ENCODE results near the gene PTPRM.

Gene PTPRM

DNA sequence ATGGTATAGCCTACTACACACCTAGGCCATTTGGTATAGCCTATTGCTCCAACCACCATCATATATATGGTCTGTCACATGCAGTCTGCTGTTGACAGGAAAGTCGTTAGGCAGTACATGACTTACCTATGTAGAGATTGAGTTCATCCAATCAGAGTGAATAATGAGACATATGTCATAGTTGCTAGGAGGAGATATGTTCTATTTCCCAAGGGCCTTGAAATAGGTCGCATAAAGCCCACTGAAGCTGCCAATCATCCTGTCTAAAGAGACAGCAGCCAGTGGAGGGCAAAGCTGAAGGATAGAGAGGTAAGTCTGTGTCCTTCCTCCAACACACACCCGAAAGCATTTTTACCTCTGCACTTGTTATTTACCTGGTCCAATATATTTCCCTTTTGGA lies 263.4 kb downstream of the PTPRM start:
- Histone ChIP-seq H3K4me3 (no peak overlapping the region), H3K36me3 (replicated peaks) (no peaks in the 10 kb centered on the region), H3K4me1 (no peaks in the 10 kb centered on the region), H3K27me3 (ENCODE audit: low read depth) (no peaks in the 10 kb centered on the region), H3K9me3 (no peaks in the 10 kb centered on the region)
- no peak for DNase-seq (ENCODE audit: low spot score in 2 of 2)
- in situ Hi-C loops (cut with MboI; ENCODE audit: low sequenced_read_pairs) = no loop called here

DNA sequence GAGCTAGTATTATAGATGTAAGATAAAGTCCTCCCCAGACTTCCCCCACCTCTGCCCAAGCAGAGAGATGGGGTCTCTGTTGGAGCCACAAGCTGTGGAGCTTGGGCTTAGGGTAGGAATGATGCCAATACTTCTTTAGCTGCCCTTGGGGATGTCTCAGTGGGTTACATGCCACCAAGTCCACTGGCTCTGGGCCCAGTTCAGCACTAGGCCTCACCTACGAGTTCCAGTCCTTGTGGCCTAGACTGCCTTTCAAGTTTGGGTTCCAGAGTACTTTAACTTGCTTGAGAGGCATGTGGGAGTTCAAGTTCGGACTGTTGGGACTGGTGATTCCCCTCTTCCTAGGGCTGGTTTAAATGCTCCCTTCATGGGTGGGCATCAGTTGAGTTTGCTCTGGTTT lies 272.4 kb downstream of the PTPRM start:
- Histone ChIP-seq H3K36me3 (replicated peaks) (no peaks in the 10 kb centered on the region), H3K9me3 (no peaks in the 10 kb centered on the region), H3K27me3 (ENCODE audit: low read depth) (no peaks in the 10 kb centered on the region), H3K4me3 (no peak overlapping the region), H3K4me1 (no peaks in the 10 kb centered on the region)
- no peak for DNase-seq (ENCODE audit: low spot score in 2 of 2)
- in situ Hi-C loops (cut with MboI; ENCODE audit: low sequenced_read_pairs) = no loop called here

- no peaks in the 10 kb centered on the region for H3K4me1 ChIP-seq
- no peaks in the 10 kb centered on the region for H3K9me3 ChIP-seq
- no peak for DNase-seq (ENCODE audit: low spot score in 2 of 2)
- H3K27me3 ChIP-seq (ENCODE audit: low read depth) = no peaks in the 10 kb centered on the region
- in situ Hi-C loops (cut with MboI; ENCODE audit: low sequenced_read_pairs) = no loop called here
- no peak overlapping the region for H3K4me3 ChIP-seq
- no peaks in the 10 kb centered on the region for H3K36me3 ChIP-seq (replicated peaks)
These were observed 273.3 kb downstream of the PTPRM start for GRCh38 chr18:7840411-7840810.

- Histone ChIP-seq H3K36me3 (replicated peaks) (no peaks in the 10 kb centered on the region), H3K9me3 (0 out of 2 replicates have a peak, but pooled peaks cover 3% of the 10 kb centered on the region), H3K27me3 (ENCODE audit: low read depth) (no peaks in the 10 kb centered on the region), H3K4me1 (no peaks in the 10 kb centered on the region), H3K4me3 (no peak overlapping the region)
- in situ Hi-C loops (cut with MboI; ENCODE audit: low sequenced_read_pairs) = no loop called here
- DNase-seq (ENCODE audit: low spot score in 2 of 2) = no peak
These were observed 276.9 kb downstream of the PTPRM start for GRCh38 chr18:7844017-7844416.

GRCh38 chr18:7844418-7844817 lies 277.3 kb downstream of the PTPRM start:
- no peaks in the 10 kb centered on the region for H3K36me3 ChIP-seq (replicated peaks)
- H3K27me3 ChIP-seq (ENCODE audit: low read depth) = no peaks in the 10 kb centered on the region
- no peak overlapping the region for H3K4me3 ChIP-seq
- 0 out of 2 replicates have a peak, but pooled peaks cover 3% of the 10 kb centered on the region for H3K9me3 ChIP-seq
- no peaks in the 10 kb centered on the region for H3K4me1 ChIP-seq
- DNase-seq (ENCODE audit: low spot score in 2 of 2) = no peak
- in situ Hi-C loops (cut with MboI; ENCODE audit: low sequenced_read_pairs) = no loop called here

DNA sequence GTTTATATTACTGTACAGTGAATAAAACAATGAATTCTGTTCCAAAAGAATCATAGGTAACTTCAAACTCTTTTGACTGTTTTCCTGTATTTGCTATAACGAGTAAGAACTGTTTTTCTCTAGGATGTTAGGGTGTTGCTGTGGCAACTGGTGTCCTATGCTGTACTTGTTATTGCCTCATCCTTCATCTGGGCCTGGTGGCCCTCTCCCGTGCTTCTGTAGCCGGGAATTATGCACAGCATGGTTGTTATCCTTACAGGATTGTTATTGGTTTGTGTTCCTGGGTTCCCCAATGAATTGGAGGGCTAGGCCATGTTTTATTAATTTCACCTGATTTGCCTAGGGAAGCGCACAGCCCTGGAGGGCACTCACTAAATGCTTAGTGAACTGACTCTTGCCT lies 279.2 kb downstream of the PTPRM start:
- Histone ChIP-seq H3K27me3 (ENCODE audit: low read depth) (no peaks in the 10 kb centered on the region), H3K36me3 (replicated peaks) (no peaks in the 10 kb centered on the region), H3K9me3 (0 out of 2 replicates have a peak, but pooled peaks cover 3% of the 10 kb centered on the region), H3K4me1 (no peaks in the 10 kb centered on the region), H3K4me3 (no peak overlapping the region)
- in situ Hi-C loops (cut with MboI; ENCODE audit: low sequenced_read_pairs) = no loop called here
- DNase-seq (ENCODE audit: low spot score in 2 of 2) = no peak

GRCh38 chr18:7847357-7848053 lies 280.4 kb downstream of the PTPRM start:
- no peak for DNase-seq (ENCODE audit: low spot score in 2 of 2)
- Histone ChIP-seq H3K4me1 (no peaks in the 10 kb centered on the region), H3K9me3 (0 out of 2 replicates have a peak, but pooled peaks cover 3% of the 10 kb centered on the region), H3K36me3 (replicated peaks) (no peaks in the 10 kb centered on the region), H3K4me3 (no peak overlapping the region), H3K27me3 (ENCODE audit: low read depth) (no peaks in the 10 kb centered on the region)
- in situ Hi-C loops (cut with MboI; ENCODE audit: low sequenced_read_pairs) = no loop called here

DNA sequence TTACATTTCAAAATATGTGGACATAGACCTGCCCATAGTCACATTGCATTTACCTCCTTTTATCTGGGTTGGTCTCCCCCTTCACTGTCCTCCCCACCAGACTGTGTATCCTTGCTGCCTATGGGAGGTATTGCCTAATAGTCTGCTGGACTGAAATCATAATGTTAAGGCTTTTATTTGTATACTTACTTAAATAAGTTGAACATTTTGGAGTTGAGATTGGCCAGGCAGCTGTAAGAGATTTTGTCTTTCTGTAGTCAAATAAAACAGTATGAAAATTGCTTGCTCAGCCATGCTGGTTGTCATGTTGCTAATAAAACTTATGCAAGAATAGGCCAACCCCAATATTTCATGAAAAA lies 280.9 kb downstream of the PTPRM start:
- no peaks in the 10 kb centered on the region for H3K36me3 ChIP-seq (replicated peaks)
- no peaks in the 10 kb centered on the region for H3K4me1 ChIP-seq
- no peaks in the 10 kb centered on the region for H3K27me3 ChIP-seq (ENCODE audit: low read depth)
- 0 out of 2 replicates have a peak, but pooled peaks cover 3% of the 10 kb centered on the region for H3K9me3 ChIP-seq
- in situ Hi-C loops (cut with MboI; ENCODE audit: low sequenced_read_pairs) = no loop called here
- DNase-seq (ENCODE audit: low spot score in 2 of 2) = no peak
- no peak overlapping the region for H3K4me3 ChIP-seq

DNA sequence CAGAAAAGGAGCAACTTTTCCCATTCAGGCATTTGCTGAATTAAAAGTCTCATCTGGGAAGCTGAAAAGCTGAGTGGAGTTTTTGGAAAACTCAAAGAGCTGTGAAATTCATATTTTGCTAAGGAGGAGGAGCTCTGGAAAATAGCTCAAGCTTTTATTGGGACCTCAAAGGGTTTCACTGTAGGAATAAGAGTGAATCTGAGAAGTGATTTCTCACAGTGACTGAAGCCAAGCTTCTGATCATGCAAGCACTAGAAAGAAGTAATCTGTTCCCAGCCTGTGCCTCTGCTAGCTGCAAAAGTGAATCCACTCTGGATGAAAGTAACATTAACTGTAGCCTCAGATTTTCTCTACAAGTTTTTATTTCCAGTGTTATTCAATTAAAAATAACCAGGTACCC lies 283.3 kb downstream of the PTPRM start:
- no peaks in the 10 kb centered on the region for H3K4me1 ChIP-seq
- H3K9me3 ChIP-seq = 0 out of 2 replicates have a peak, but pooled peaks cover 3% of the 10 kb centered on the region
- in situ Hi-C loops (cut with MboI; ENCODE audit: low sequenced_read_pairs) = no loop called here
- H3K36me3 ChIP-seq (replicated peaks) = no peaks in the 10 kb centered on the region
- DNase-seq (ENCODE audit: low spot score in 2 of 2) = no peak
- no peaks in the 10 kb centered on the region for H3K27me3 ChIP-seq (ENCODE audit: low read depth)
- no peak overlapping the region for H3K4me3 ChIP-seq

- H3K4me1 ChIP-seq = no peaks in the 10 kb centered on the region
- H3K27me3 ChIP-seq (ENCODE audit: low read depth) = no peaks in the 10 kb centered on the region
- DNase-seq (ENCODE audit: low spot score in 2 of 2) = no peak
- no peaks in the 10 kb centered on the region for H3K9me3 ChIP-seq
- in situ Hi-C loops (cut with MboI; ENCODE audit: low sequenced_read_pairs) = no loop called here
- no peaks in the 10 kb centered on the region for H3K36me3 ChIP-seq (replicated peaks)
- no peak overlapping the region for H3K4me3 ChIP-seq
These were observed 287.9 kb downstream of the PTPRM start for GRCh38 chr18:7855028-7855427.

DNA sequence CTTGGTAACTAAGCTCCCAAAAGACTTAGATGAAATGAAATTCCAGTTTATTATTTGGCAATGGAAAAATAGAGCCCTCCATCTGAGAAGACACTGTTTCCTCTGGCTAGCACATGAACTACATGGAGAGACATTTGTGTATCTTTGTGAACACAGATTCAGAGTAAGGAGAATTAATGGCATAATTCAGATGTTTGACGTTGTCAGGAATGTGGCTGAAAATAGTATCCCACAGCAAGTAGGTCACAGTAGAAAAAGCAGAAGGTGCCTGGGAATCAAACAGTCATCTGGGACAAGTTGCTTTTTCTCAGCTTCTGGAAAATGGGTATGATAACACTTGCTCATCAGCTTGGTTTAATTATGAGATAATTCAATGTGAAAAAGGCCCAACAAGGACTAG lies 288.6 kb downstream of the PTPRM start:
- DNase-seq (ENCODE audit: low spot score in 2 of 2) = no peak
- no peaks in the 10 kb centered on the region for H3K9me3 ChIP-seq
- H3K36me3 ChIP-seq (replicated peaks) = no peaks in the 10 kb centered on the region
- H3K4me1 ChIP-seq = no peaks in the 10 kb centered on the region
- H3K4me3 ChIP-seq = no peak overlapping the region
- H3K27me3 ChIP-seq (ENCODE audit: low read depth) = no peaks in the 10 kb centered on the region
- in situ Hi-C loops (cut with MboI; ENCODE audit: low sequenced_read_pairs) = no loop called here

- in situ Hi-C loops (cut with MboI; ENCODE audit: low sequenced_read_pairs) = no loop called here
- no peaks in the 10 kb centered on the region for H3K9me3 ChIP-seq
- no peak for DNase-seq (ENCODE audit: low spot score in 2 of 2)
- H3K27me3 ChIP-seq (ENCODE audit: low read depth) = no peaks in the 10 kb centered on the region
- H3K36me3 ChIP-seq (replicated peaks) = no peaks in the 10 kb centered on the region
- no peaks in the 10 kb centered on the region for H3K4me1 ChIP-seq
- H3K4me3 ChIP-seq = no peak overlapping the region
These were observed 289.0 kb downstream of the PTPRM start for GRCh38 chr18:7856116-7856515.

DNA sequence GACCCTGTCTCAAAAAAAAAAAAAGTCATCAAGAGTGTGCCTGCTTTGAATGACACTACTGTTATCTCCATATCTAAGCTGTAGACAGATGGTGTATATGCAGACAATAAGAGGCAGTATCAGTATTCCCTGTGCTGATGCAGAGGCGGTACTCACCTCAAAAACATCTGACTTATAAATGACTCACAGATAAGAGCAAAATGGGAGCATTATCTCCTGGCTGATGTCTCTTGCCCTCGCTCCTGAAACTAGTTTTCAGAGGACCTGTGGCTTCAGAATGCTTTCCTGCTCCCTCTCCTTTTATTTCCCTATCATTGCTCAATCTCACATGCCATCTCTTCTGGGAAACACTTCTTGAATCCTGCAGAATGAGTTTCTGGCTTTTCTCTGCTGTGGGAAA lies 289.6 kb downstream of the PTPRM start:
- no peak for DNase-seq (ENCODE audit: low spot score in 2 of 2)
- H3K4me3 ChIP-seq = no peak overlapping the region
- H3K36me3 ChIP-seq (replicated peaks) = no peaks in the 10 kb centered on the region
- in situ Hi-C loops (cut with MboI; ENCODE audit: low sequenced_read_pairs) = no loop called here
- H3K4me1 ChIP-seq = no peaks in the 10 kb centered on the region
- no peaks in the 10 kb centered on the region for H3K9me3 ChIP-seq
- no peaks in the 10 kb centered on the region for H3K27me3 ChIP-seq (ENCODE audit: low read depth)

- Histone ChIP-seq H3K4me3 (no peak overlapping the region), H3K36me3 (replicated peaks) (no peaks in the 10 kb centered on the region), H3K9me3 (no peaks in the 10 kb centered on the region), H3K27me3 (ENCODE audit: low read depth) (no peaks in the 10 kb centered on the region), H3K4me1 (no peaks in the 10 kb centered on the region)
- no peak for DNase-seq (ENCODE audit: low spot score in 2 of 2)
- in situ Hi-C loops (cut with MboI; ENCODE audit: low sequenced_read_pairs) = no loop called here
These were observed 290.4 kb downstream of the PTPRM start for GRCh38 chr18:7857562-7857961.

- Histone ChIP-seq H3K36me3 (replicated peaks) (no peaks in the 10 kb centered on the region), H3K4me3 (no peak overlapping the region), H3K27me3 (ENCODE audit: low read depth) (no peaks in the 10 kb centered on the region), H3K9me3 (no peaks in the 10 kb centered on the region), H3K4me1 (no peaks in the 10 kb centered on the region)
- in situ Hi-C loops (cut with MboI; ENCODE audit: low sequenced_read_pairs) = no loop called here
- no peak for DNase-seq (ENCODE audit: low spot score in 2 of 2)
These were observed 292.0 kb downstream of the PTPRM start for GRCh38 chr18:7859122-7859521.

All from HAP-1 (cell line).